Mesendoderm (in vitro differentiated cells): ENCODE measurements around the gene RASA1.

Experiments
- DNase-seq: peaks from one replicate; pipeline ENCODE4 v3.0.0; 2013
- H2AK5ac ChIP-seq: 2 replicates; pipeline ENCODE4 v1.6.1; 2013; ENCODE audit warnings: low read length, inconsistent platforms
- H2BK120ac ChIP-seq: 2 replicates; pipeline ENCODE4 v1.6.1; 2013; ENCODE audit warnings: low read depth, mild to moderate bottlenecking, low read length, moderate library complexity, mixed read lengths
- H2BK15ac ChIP-seq: replicated peaks from 2 replicates; pipeline ENCODE4 v1.6.1; 2013; ENCODE audit warnings: low read depth, mild to moderate bottlenecking, moderate library complexity
- H2BK5ac ChIP-seq: 2 replicates; pipeline ENCODE4 v1.6.1; 2013; ENCODE audit warnings: low read length, inconsistent platforms
- H3K18ac ChIP-seq: 2 replicates; pipeline ENCODE4 v1.6.1; 2013; ENCODE audit warnings: mild to moderate bottlenecking, low read length, mixed read lengths
- H3K23ac ChIP-seq: one replicate; pipeline ENCODE4 v1.6.1; 2013; ENCODE audit warnings: low read length
- H3K27ac ChIP-seq: 2 replicates; pipeline ENCODE4 v1.5.1; 2013; ENCODE audit warnings: low read depth, mild to moderate bottlenecking, inconsistent platforms, low read length, moderate library complexity
- H3K27me3 ChIP-seq: 2 replicates; pipeline ENCODE4 v1.6.1; 2013; ENCODE audit warnings: low read length, control low read depth, mild to moderate bottlenecking, inconsistent platforms; ENCODE audit not compliant: insufficient read depth, poor library complexity
- H3K36me3 ChIP-seq: 2 replicates; pipeline ENCODE4 v1.6.1; 2013; ENCODE audit warnings: low read length, inconsistent platforms; ENCODE audit not compliant: control insufficient read depth, insufficient read depth
- H3K4ac ChIP-seq: one replicate; pipeline ENCODE4 v1.6.1; 2013; ENCODE audit warnings: low read depth, mild to moderate bottlenecking, low read length, moderate library complexity
- H3K4me1 ChIP-seq: 2 replicates; pipeline ENCODE4 v1.6.1; 2013; ENCODE audit warnings: low read depth, low read length, inconsistent platforms; ENCODE audit not compliant: control insufficient read depth
- H3K4me2 ChIP-seq: 2 replicates; pipeline ENCODE4 v1.6.1; 2013; ENCODE audit warnings: low read length
- H3K4me3 ChIP-seq: 2 replicates; pipeline ENCODE4 v1.5.1; 2013; ENCODE audit warnings: mild to moderate bottlenecking, low read length
- H3K56ac ChIP-seq: one replicate; pipeline ENCODE4 v1.6.1; 2013; ENCODE audit warnings: low read length
- H3K79me1 ChIP-seq: 2 replicates; pipeline ENCODE4 v1.6.1; 2013; ENCODE audit warnings: low read length, inconsistent platforms
- H3K79me2 ChIP-seq: 2 replicates; pipeline ENCODE4 v1.6.1; 2013; ENCODE audit warnings: mild to moderate bottlenecking, low read length; ENCODE audit not compliant: control insufficient read depth, insufficient read depth
- H3K9ac ChIP-seq: 2 replicates; pipeline ENCODE4 v1.6.1; 2013; ENCODE audit warnings: low read length, inconsistent platforms
- H4K5ac ChIP-seq: one replicate; pipeline ENCODE4 v1.6.1; 2013; ENCODE audit warnings: low read length
- H4K8ac ChIP-seq: one replicate; pipeline ENCODE4 v1.6.1; 2013; ENCODE audit warnings: low read depth, mild to moderate bottlenecking, control low read depth, low read length, moderate library complexity
- WGBS: extraction: QIAGEN DNeasy Blood & Tissue Kit; methylation state at CpG from one replicate; pipeline ENCODE4 v1.1.7; 2013; ENCODE audit warnings: low lambda C conversion rate, missing lambda C conversion rate; ENCODE audit not compliant: insufficient coverage; ENCODE audit errors: extremely low coverage; 5-methylcytosine and 5-hydroxymethylcytosine counted together

The RASA1 gene

DNA sequence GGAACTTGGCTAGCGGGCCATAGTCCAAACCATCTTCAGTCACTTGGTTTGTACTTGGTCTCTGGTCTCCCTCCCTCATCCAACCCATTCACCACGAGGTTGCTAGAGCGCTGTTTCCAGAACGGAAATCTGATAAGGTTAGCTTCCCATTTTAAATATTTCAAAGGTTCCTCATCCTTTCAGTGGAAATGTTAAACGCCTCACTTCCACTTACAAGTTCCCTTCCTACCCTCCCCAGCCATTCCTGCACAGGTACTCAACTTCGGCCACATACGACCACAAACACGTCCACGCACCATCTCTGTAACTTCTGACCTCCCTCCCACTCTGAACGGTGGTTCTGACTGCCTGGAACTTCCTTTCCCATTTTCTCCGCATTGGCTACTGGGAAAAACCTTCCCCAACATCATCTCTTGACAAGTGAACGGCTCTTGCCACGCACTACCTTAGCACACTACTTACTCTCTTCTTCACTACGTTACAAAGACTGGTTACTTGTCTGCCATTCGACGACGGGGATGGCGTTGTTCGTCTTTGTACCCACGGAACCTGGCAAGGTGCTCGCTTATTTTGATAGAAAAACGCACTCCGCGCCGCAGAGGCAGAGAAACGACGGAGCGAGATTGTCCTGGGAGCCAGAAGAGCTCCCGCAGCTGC lies 144.4 kb downstream of the RASA1 start:
- H4K8ac ChIP-seq = no peak overlapping the region
- peaks cover 7% of the 10 kb centered on the region for H3K79me1 ChIP-seq
- peak overlapping the region; percentile 96 for H3K9ac ChIP-seq
- peaks cover 16% of the 10 kb centered on the region for H3K79me2 ChIP-seq
- no peaks in the 10 kb centered on the region for H3K27me3 ChIP-seq
- H3K56ac ChIP-seq = peak overlapping the region; percentile 96
- peak; percentile 55 for DNase-seq
- H3K4me3 ChIP-seq = peak overlapping the region; percentile 98
- H2BK120ac ChIP-seq = no peak overlapping the region
- peak overlapping the region; percentile 10 for H3K27ac ChIP-seq
- no peak overlapping the region for H2AK5ac ChIP-seq
- H3K36me3 ChIP-seq = no peaks in the 10 kb centered on the region
- H3K4ac ChIP-seq = peak overlapping the region; percentile 42
- H2BK5ac ChIP-seq = no peak overlapping the region
- no CpG with 5 or more reads among the region's 29 CpGs for WGBS
- H3K23ac ChIP-seq = peak overlapping the region; percentile 48
- peak overlapping the region; percentile 21 for H3K18ac ChIP-seq
- H3K4me2 ChIP-seq = peak overlapping the region; percentile 64
- no peaks in the 10 kb centered on the region for H3K4me1 ChIP-seq
- no peak overlapping the region for H4K5ac ChIP-seq
- H2BK15ac ChIP-seq = no peak overlapping the region

DNA sequence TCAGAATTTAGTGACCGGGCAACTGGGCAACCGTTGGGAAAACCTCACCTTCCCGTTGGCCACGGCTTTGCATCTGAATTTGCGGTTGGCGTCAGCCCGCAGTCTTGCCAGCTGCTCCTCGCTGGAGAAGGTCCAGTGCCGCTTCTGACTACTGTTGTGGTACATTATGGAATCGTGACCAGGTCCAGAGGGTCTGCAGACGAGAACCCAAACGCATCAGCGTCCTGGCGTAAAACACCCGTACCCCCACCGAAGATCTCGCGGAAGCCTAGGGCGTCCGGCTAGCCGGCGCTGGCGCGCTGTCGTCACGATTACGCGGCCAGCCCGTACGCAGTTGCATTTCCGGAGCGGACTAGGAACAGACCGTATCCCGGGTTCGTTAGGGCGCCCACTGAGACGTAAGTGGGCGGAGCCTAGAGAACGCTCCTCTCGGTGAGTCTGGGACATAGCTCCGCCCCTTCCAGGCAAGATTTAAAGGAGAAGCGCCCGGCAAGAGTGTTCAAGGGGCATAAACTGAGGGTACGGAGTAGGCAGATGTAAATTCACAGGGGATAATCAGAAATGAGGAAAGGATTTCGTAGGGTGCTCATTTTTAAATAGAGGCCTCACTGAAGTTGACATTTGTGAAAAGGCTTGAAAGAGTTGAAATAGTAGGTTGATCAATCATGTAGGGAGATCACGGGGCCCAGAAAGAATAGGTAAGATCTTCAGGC lies 145.1 kb downstream of the RASA1 start, which contains the start of gene CCNH:
TSS of gene CCNH (minus strand) at position 301 of the 713 bp plus-strand sequence. CDS start at position 165, 136 bp downstream.
- Histone ChIP-seq H3K23ac (peak within 1 kb of the TSS; percentile 48), H3K79me1 (peaks cover 7% of the 10 kb centered on the region), H3K27ac (peak within 1 kb of the TSS; percentile 10), H2AK5ac (no peak within 1 kb of the TSS), H2BK120ac (no peak within 1 kb of the TSS), H3K4me3 (peak within 1 kb of the TSS; percentile 98), H3K56ac (peak within 1 kb of the TSS; percentile 96), H4K5ac (peak within 1 kb of the TSS; percentile 50), H3K4ac (peak within 1 kb of the TSS; percentile 42), H2BK5ac (no peak within 1 kb of the TSS), H3K4me2 (peak within 1 kb of the TSS; percentile 64), H3K9ac (peak within 1 kb of the TSS; percentile 96), H3K27me3 (no peaks in the 10 kb centered on the region), H2BK15ac (no peak within 1 kb of the TSS), H4K8ac (no peak within 1 kb of the TSS), H3K79me2 (peaks cover 16% of the 10 kb centered on the region), H3K36me3 (no peaks in the 10 kb centered on the region), H3K4me1 (no peaks in the 10 kb centered on the region), H3K18ac (peak within 1 kb of the TSS; percentile 21)
- WGBS = no CpG with 5 or more reads among the region's 46 CpGs
- DNase-seq = peak; percentile 99

DNA sequence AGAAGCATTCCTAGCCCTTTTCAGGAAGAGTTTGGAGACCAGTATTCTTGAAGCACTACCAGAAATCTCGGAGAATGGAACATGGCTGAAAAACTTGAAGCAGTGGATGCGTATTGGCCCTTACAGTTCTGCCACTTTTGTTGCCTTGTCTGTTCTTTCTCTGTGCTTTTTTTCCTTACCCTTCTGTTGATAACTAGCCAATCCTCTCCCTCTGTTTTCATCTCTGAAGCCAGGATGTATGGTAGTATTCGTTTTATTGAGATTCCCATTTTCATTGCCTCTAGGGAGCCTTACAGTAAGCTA lies 145.6 kb downstream of the RASA1 start:
- H3K23ac ChIP-seq = no peak overlapping the region
- no peaks in the 10 kb centered on the region for H3K36me3 ChIP-seq
- H3K4me3 ChIP-seq = no peak overlapping the region
- H3K4me2 ChIP-seq = peak overlapping the region; percentile 14
- H3K4ac ChIP-seq = no peak overlapping the region
- H3K79me1 ChIP-seq = peaks cover 7% of the 10 kb centered on the region
- DNase-seq = no peak
- no peak overlapping the region for H4K5ac ChIP-seq
- H4K8ac ChIP-seq = no peak overlapping the region
- peak overlapping the region; percentile 36 for H3K9ac ChIP-seq
- no peak overlapping the region for H2BK15ac ChIP-seq
- H3K79me2 ChIP-seq = peaks cover 16% of the 10 kb centered on the region
- H2AK5ac ChIP-seq = no peak overlapping the region
- no peak overlapping the region for H3K18ac ChIP-seq
- H3K56ac ChIP-seq = peak overlapping the region; percentile 42
- H3K27me3 ChIP-seq = no peaks in the 10 kb centered on the region
- no CpG with 5 or more reads among the region's 3 CpGs for WGBS
- no peak overlapping the region for H2BK120ac ChIP-seq
- no peaks in the 10 kb centered on the region for H3K4me1 ChIP-seq
- no peak overlapping the region for H3K27ac ChIP-seq
- H2BK5ac ChIP-seq = no peak overlapping the region

DNA sequence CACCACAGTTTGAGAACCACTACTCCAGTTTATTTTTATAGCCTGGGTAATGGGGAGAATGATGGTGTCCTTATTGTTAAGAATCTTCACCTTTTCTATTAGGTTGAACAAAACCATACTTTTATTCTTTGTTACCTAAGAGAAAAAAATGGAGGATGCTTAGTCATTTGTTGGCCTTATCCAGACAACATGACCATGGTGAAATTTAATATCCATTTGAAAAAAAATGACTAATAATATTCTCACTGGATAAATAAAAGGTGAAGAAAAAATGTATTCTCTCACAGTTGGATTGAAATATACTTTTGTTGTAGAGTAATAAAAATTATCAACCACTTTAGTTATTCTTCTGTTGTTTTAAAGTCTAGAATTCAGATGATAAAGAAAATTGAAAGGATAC lies 150.8 kb downstream of the RASA1 start:
- Histone ChIP-seq H3K4ac (no peak overlapping the region), H3K27ac (no peak overlapping the region), H3K9ac (no peak overlapping the region), H2BK120ac (no peak overlapping the region), H2BK5ac (no peak overlapping the region), H4K8ac (no peak overlapping the region), H2AK5ac (no peak overlapping the region), H3K79me1 (no peaks in the 10 kb centered on the region), H3K23ac (no peak overlapping the region), H3K4me1 (no peaks in the 10 kb centered on the region), H3K36me3 (no peaks in the 10 kb centered on the region), H3K79me2 (no peaks in the 10 kb centered on the region), H3K27me3 (no peaks in the 10 kb centered on the region), H3K18ac (no peak overlapping the region), H4K5ac (no peak overlapping the region), H3K56ac (no peak overlapping the region), H3K4me2 (no peak overlapping the region), H2BK15ac (no peak overlapping the region), H3K4me3 (no peak overlapping the region)
- no peak for DNase-seq

DNA sequence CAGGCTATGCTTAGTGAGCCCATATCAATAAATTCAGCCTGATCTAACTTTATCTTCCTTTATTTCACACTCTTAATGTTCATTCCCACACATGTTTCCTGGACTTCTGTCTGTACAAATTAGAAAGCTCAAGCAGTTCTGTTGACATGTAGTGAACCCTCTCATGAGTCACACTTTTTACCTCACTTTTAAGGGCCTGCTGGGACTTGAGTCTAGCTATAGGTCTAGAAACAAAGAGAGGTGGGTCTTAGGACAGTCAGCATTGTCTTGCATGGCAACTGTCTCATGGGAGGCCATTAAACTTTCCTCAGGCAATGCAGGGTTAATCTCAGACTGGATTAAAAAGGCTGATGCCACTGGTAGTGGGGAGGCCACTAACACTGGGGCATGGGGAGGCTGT lies 153.6 kb downstream of the RASA1 start:
- H3K4ac ChIP-seq = no peak overlapping the region
- no peaks in the 10 kb centered on the region for H3K79me2 ChIP-seq
- H4K5ac ChIP-seq = no peak overlapping the region
- H3K23ac ChIP-seq = no peak overlapping the region
- H2BK5ac ChIP-seq = no peak overlapping the region
- no peak overlapping the region for H3K4me3 ChIP-seq
- H3K36me3 ChIP-seq = no peaks in the 10 kb centered on the region
- no peak overlapping the region for H2BK120ac ChIP-seq
- no peaks in the 10 kb centered on the region for H3K79me1 ChIP-seq
- H3K27ac ChIP-seq = no peak overlapping the region
- H3K4me1 ChIP-seq = no peaks in the 10 kb centered on the region
- no peak overlapping the region for H3K56ac ChIP-seq
- H2BK15ac ChIP-seq = no peak overlapping the region
- no peaks in the 10 kb centered on the region for H3K27me3 ChIP-seq
- peak; percentile 14 for DNase-seq
- H3K4me2 ChIP-seq = no peak overlapping the region
- no peak overlapping the region for H3K9ac ChIP-seq
- H3K18ac ChIP-seq = no peak overlapping the region
- H4K8ac ChIP-seq = no peak overlapping the region
- no peak overlapping the region for H2AK5ac ChIP-seq

DNA sequence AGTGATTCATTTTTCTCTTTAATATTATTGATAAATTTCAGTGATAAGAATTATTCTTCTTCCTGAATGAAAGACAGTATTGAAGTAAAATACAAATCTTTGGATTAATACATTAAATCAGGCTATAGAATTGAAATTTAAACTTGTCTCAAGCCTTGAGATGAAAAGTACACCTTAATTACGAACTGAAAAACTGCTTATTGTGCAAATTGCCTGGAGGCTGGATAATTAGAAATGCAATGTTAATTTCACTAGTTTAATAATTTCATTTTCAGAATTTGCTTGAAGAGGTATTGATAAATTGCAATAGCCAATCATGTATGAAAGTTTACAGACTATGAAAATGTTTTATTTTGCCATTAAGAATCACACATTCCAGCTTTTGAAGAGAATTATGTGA lies 156.1 kb downstream of the RASA1 start:
- Histone ChIP-seq H3K23ac (no peak overlapping the region), H3K4ac (no peak overlapping the region), H3K4me3 (no peak overlapping the region), H2BK120ac (no peak overlapping the region), H2BK5ac (no peak overlapping the region), H4K5ac (no peak overlapping the region), H3K18ac (no peak overlapping the region), H4K8ac (no peak overlapping the region), H2BK15ac (no peak overlapping the region), H3K4me1 (no peaks in the 10 kb centered on the region), H3K27me3 (no peaks in the 10 kb centered on the region), H3K56ac (no peak overlapping the region), H3K36me3 (no peaks in the 10 kb centered on the region), H3K79me1 (no peaks in the 10 kb centered on the region), H3K9ac (no peak overlapping the region), H3K4me2 (no peak overlapping the region), H3K27ac (no peak overlapping the region), H3K79me2 (no peaks in the 10 kb centered on the region), H2AK5ac (no peak overlapping the region)
- WGBS = no CpG with 5 or more reads among the region's 1 CpG
- DNase-seq = no peak
